ENCODE results near the gene HPN.
"Not testable (repeated sequence)": the region's sequence is repeated elsewhere in the genome, so short reads cannot be mapped to it uniquely, and the experiment has no call there.

GRCh38 chr19:35028600-35028885 is 13.0 kb upstream of the HPN start:
- TF ChIP-seq, protein P1, sequence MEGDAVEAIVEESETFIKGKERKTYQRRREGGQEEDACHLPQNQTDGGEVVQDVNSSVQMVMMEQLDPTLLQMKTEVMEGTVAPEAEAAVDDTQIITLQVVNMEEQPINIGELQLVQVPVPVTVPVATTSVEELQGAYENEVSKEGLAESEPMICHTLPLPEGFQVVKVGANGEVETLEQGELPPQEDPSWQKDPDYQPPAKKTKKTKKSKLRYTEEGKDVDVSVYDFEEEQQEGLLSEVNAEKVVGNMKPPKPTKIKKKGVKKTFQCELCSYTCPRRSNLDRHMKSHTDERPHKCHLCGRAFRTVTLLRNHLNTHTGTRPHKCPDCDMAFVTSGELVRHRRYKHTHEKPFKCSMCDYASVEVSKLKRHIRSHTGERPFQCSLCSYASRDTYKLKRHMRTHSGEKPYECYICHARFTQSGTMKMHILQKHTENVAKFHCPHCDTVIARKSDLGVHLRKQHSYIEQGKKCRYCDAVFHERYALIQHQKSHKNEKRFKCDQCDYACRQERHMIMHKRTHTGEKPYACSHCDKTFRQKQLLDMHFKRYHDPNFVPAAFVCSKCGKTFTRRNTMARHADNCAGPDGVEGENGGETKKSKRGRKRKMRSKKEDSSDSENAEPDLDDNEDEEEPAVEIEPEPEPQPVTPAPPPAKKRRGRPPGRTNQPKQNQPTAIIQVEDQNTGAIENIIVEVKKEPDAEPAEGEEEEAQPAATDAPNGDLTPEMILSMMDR (conservative IDR thresholded peaks at IDR 0.05) = not testable (repeated sequence)
- TF ChIP-seq ZFX (IDR thresholded peaks at IDR 0.05) = not testable (repeated sequence)

All from C4-2B (cell line).